ENCODE results near the gene SIAH2. TPM values are rescaled to one million over a fixed set of nuclear protein-coding genes. Genes with fewer than 3 reads are reported as not detected.

The SIAH2 gene
- total RNA-seq, 1 donor from 2014 or later, result 18.6 TPM

GRCh38 chr3:150721285-150722130 lies 41.5 kb downstream of the SIAH2 start:
- TF ChIP-seq CTCF (IDR thresholded peaks at IDR 0.05), result peak; percentile 80
- ATAC-seq (peak; percentile 84 to 86), DNase-seq (no peak)
- H3K4me3 ChIP-seq, result no peak overlapping the region
- no peak overlapping the region for H3K27ac ChIP-seq
- intact Hi-C loops (cut with DNase I), result loop anchor here (10.0 kb wide), 1 partner anchor 143 kb away; no protein-coding TSS in a partner anchor
- no peaks in the 10 kb centered on the region for H3K27me3 ChIP-seq (ENCODE audit: low read depth)
- no peaks in the 10 kb centered on the region for H3K9me3 ChIP-seq
- H3K4me1 ChIP-seq, result peaks cover 7% of the 10 kb centered on the region
- no peaks in the 10 kb centered on the region for H3K36me3 ChIP-seq

- no peak for ATAC-seq
- Histone ChIP-seq H3K4me1 (peaks cover 7% of the 10 kb centered on the region), H3K27ac (no peak overlapping the region), H3K27me3 (ENCODE audit: low read depth) (no peaks in the 10 kb centered on the region), H3K36me3 (no peaks in the 10 kb centered on the region), H3K9me3 (no peaks in the 10 kb centered on the region), H3K4me3 (no peak overlapping the region)
- TF ChIP-seq CTCF (IDR thresholded peaks at IDR 0.05), result no peak
- DNase-seq, result no peak
- intact Hi-C loops (cut with DNase I), result loop anchor here (10.0 kb wide), 1 partner anchor 144 kb away; no protein-coding TSS in a partner anchor
Measured at GRCh38 chr3:150720444-150720843, 42.5 kb downstream of the SIAH2 start.

- no peaks in the 10 kb centered on the region for H3K36me3 ChIP-seq
- no peak overlapping the region for H3K4me3 ChIP-seq
- H3K9me3 ChIP-seq, result no peaks in the 10 kb centered on the region
- ATAC-seq (no peak), DNase-seq (no peak)
- H3K4me1 ChIP-seq, result no peaks in the 10 kb centered on the region
- intact Hi-C loops (cut with DNase I), result no loop called here
- H3K27ac ChIP-seq, result no peak overlapping the region
- no peaks in the 10 kb centered on the region for H3K27me3 ChIP-seq (ENCODE audit: low read depth)
- TF ChIP-seq CTCF (IDR thresholded peaks at IDR 0.05), result no peak
Measured at GRCh38 chr3:150710097-150710496, 52.9 kb downstream of the SIAH2 start.

GRCh38 chr3:150703756-150704344 lies 59.1 kb downstream of the SIAH2 start, which contains the start of gene ERICH6:
Gene ERICH6, minus strand, starts transcription at chr3:150703920. Its CDS starts 22 bp downstream, at chr3:150703898.
- intact Hi-C loops (cut with DNase I), result no loop called here
- DNase-seq, result peak; percentile 96
- peak; percentile 99 to 100 for ATAC-seq
- Histone ChIP-seq H3K4me3 (peak within 1 kb of the TSS; percentile 66), H3K27me3 (ENCODE audit: low read depth) (no peaks in the 10 kb centered on the region), H3K4me1 (peaks cover 9% of the 10 kb centered on the region), H3K9me3 (no peaks in the 10 kb centered on the region), H3K27ac (peak within 1 kb of the TSS; percentile 90), H3K36me3 (no peaks in the 10 kb centered on the region)
- TF ChIP-seq CTCF (IDR thresholded peaks at IDR 0.05), result peak; percentile 15

GRCh38 chr3:150703299-150703755 lies 59.6 kb downstream of the SIAH2 start:
- Histone ChIP-seq H3K4me1 (peaks cover 9% of the 10 kb centered on the region), H3K36me3 (no peaks in the 10 kb centered on the region), H3K9me3 (no peaks in the 10 kb centered on the region), H3K27ac (peak overlapping the region; percentile 90), H3K27me3 (ENCODE audit: low read depth) (no peaks in the 10 kb centered on the region), H3K4me3 (peak overlapping the region; percentile 66)
- intact Hi-C loops (cut with DNase I), result no loop called here
- no peak for TF ChIP-seq CTCF (IDR thresholded peaks at IDR 0.05)
- ATAC-seq, result peak; percentile 78 to 81
- DNase-seq, result peak; percentile 64

Measured in lower lobe of right lung (tissue), 2 donors.